NCI-H2081 treated with DMSO at 0.1 percent for 48 hours (cell line): ENCODE data around the gene ATP23.

ENCODE experiments used
- DNase-seq: peaks from one replicate; lab custom pipeline; 2025; lab: John Stamatoyannopoulos, UW

ATP23 gene

GRCh38 chr12:57983146-57983857, 41.9 kb downstream of the ATP23 start:
- no peak for DNase-seq

GRCh38 chr12:57983858-57984505, 42.6 kb downstream of the ATP23 start:
- DNase-seq, result no peak

GRCh38 chr12:57984629-57985151, 43.3 kb downstream of the ATP23 start:
- DNase-seq, result no peak

- no peak for DNase-seq
Observed at GRCh38 chr12:57985685-57986084, 44.3 kb downstream of the ATP23 start.

- no peak for DNase-seq
Observed at GRCh38 chr12:57989838-57990237, 48.5 kb downstream of the ATP23 start.

- DNase-seq, result no peak
Observed at GRCh38 chr12:57990241-57990883, 49.0 kb downstream of the ATP23 start.

GRCh38 chr12:57992001-57992400, 50.6 kb downstream of the ATP23 start:
- DNase-seq, result no peak

GRCh38 chr12:57993030-57993429, 51.7 kb downstream of the ATP23 start:
- DNase-seq, result no peak

GRCh38 chr12:57993834-57994233, 52.5 kb downstream of the ATP23 start:
- DNase-seq, result no peak

GRCh38 chr12:57996520-57996919, 55.2 kb downstream of the ATP23 start:
- DNase-seq, result no peak

- no peak for DNase-seq
Observed at GRCh38 chr12:57998251-57998650, 56.9 kb downstream of the ATP23 start.

GRCh38 chr12:58000499-58000898, 59.1 kb downstream of the ATP23 start:
- DNase-seq, result no peak

GRCh38 chr12:58007875-58008274, 66.5 kb downstream of the ATP23 start:
- DNase-seq, result no peak

- no peak for DNase-seq
Observed at GRCh38 chr12:58008634-58009033, 67.3 kb downstream of the ATP23 start.
